Myometrial cell (primary cell): Measurements from ENCODE around the gene C1orf87. TPM values are rescaled to one million over a fixed set of nuclear protein-coding genes. Genes with fewer than 3 reads are reported as not detected.

Experiments used
- total RNA-seq: library from RNA; depleted of rRNA; stranded (reverse); fragments of >200 nt; gene quantifications from 2 replicates; pipeline ENCODE4 v1.2.3, GENCODE V29; 2015

Gene C1orf87, protein sequence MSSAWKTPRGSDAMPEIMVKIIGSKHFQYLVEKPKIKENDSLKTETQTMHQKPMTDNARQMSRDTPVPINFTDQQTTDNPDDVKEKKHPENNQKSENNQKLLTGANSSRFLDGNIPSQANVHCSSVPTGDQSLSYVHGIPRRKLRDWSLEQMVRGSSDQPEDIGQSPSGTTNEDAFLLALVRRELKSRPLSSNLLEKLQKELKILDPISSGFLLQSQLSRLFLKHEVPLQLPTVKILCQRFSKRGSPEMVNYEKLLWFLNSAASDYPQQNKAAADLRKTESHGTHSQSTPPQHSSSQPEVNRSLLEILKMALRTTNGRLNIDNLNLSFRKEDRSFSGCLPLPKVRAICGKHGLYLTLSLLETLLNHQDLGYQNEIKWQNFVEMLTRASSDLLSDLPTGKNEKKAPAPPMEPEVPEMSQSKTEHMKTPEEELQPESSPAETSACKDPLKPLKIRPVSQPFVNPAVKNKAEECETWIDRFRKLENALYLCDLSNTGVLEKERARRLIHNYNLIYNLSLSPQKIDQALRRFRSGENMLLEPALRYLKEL
- not detected in 2 replicates for total RNA-seq

DNA sequence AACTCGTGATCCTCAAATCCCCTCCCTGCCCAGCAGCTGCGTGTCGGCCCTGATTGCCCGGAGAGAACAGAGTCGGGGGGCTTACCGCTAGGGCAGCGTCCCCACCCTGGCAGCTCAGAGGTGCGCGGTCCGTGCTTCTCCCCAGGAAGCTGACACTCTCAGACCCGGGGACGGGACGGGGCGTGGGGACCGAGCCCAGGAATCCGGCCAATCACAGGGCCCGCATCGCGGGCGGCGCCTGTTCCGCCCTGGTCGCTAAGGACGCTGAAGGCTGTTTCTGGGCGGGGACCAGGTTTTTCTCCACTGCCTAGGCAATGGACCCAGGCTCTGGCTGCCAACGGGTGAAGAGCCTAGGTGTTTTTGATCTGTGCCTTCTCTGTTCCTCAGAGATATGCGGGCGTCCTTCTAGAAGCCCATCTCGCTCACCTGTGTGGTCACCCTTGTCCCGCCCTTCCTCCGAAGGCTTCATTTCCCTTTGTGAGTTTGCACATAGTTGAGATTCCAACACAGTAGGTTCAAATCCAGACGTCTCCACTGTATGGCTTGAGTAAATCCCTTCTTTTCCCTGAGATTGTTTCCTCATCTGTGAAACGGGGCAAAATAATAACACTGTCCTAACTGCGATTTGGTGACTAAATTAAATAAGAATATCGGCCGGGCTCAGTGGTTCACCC lies at the start of gene C1orf87:
C1orf87 (minus strand) TSS at position 166 of the 674 bp plus-strand sequence. CDS start 1,127 bp downstream, outside the sequence.

Other genes starting within 250 kb of the C1orf87 start
- gene CYP2J2, start 147.0 kb downstream of the C1orf87 start, total RNA-seq = 0.18 TPM in 1 of 2 replicates, not detected in the other